Measurements from ENCODE around the gene IL22RA2.

DNA sequence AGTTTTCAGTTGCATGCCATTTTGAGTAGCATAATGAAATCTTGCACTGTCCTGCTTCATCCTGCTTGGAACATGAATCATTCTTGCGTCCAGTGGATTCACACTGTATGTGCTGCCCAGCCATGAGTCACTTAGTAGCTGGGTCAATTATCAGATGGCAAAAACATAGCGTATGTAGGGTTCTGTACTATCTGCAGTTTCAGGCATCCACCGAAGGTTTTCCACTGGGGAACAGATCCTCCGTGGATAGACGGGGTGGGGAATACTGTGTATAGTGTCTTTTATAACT lies 61.4 kb downstream of the IL22RA2 start:
- TF ChIP-seq, protein P1, sequence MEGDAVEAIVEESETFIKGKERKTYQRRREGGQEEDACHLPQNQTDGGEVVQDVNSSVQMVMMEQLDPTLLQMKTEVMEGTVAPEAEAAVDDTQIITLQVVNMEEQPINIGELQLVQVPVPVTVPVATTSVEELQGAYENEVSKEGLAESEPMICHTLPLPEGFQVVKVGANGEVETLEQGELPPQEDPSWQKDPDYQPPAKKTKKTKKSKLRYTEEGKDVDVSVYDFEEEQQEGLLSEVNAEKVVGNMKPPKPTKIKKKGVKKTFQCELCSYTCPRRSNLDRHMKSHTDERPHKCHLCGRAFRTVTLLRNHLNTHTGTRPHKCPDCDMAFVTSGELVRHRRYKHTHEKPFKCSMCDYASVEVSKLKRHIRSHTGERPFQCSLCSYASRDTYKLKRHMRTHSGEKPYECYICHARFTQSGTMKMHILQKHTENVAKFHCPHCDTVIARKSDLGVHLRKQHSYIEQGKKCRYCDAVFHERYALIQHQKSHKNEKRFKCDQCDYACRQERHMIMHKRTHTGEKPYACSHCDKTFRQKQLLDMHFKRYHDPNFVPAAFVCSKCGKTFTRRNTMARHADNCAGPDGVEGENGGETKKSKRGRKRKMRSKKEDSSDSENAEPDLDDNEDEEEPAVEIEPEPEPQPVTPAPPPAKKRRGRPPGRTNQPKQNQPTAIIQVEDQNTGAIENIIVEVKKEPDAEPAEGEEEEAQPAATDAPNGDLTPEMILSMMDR (conservative IDR thresholded peaks at IDR 0.05 in 1 of 2, IDR thresholded peaks at IDR 0.05 in 1 of 2; ENCODE audit: extremely low read depth in 1 of 2, insufficient read depth in 1 of 2, low read depth in 1 of 2, low read length in 2 of 2) = no peak
- no peak for TF ChIP-seq EZH2 (IDR thresholded peaks at IDR 0.05; ENCODE audit: borderline replicate concordance, low read length)

Data from mammary epithelial cell (primary cell).